GM06990 (cell line): ENCODE data around the gene TBK1.
"Not testable (repeated sequence)": the region's sequence is repeated elsewhere in the genome, so short reads cannot be mapped to it uniquely, and the experiment has no call there.

Source experiments
- DNase-seq: peaks from one replicate; pipeline ENCODE4 v3.0.0-alpha.2; 2011; ENCODE audit not compliant: insufficient read length; ENCODE audit errors: extremely low read depth
- H3K27me3 ChIP-seq: replicated peaks from 2 replicates; pipeline ENCODE4 v1.6.0; 2011; ENCODE audit warnings: low read length; ENCODE audit not compliant: control insufficient read depth, insufficient read depth
- H3K36me3 ChIP-seq: 2 replicates; pipeline ENCODE4 v1.5.1; 2011; ENCODE audit warnings: low read length; ENCODE audit not compliant: control insufficient read depth, insufficient read depth
- H3K4me3 ChIP-seq: replicated peaks from 2 replicates; pipeline ENCODE4 v1.5.1; 2011; ENCODE audit warnings: low read depth, mild to moderate bottlenecking, control low read depth, low read length
- TF ChIP-seq, protein P1 (sequence below): IDR thresholded peaks from 2 replicates; pipeline ENCODE4 v1.5.1; 2011; ENCODE audit warnings: low read length, control low read depth, mild to moderate bottlenecking, inconsistent platforms; ENCODE audit not compliant: insufficient read depth, poor library complexity, severe bottlenecking

Gene TBK1

DNA sequence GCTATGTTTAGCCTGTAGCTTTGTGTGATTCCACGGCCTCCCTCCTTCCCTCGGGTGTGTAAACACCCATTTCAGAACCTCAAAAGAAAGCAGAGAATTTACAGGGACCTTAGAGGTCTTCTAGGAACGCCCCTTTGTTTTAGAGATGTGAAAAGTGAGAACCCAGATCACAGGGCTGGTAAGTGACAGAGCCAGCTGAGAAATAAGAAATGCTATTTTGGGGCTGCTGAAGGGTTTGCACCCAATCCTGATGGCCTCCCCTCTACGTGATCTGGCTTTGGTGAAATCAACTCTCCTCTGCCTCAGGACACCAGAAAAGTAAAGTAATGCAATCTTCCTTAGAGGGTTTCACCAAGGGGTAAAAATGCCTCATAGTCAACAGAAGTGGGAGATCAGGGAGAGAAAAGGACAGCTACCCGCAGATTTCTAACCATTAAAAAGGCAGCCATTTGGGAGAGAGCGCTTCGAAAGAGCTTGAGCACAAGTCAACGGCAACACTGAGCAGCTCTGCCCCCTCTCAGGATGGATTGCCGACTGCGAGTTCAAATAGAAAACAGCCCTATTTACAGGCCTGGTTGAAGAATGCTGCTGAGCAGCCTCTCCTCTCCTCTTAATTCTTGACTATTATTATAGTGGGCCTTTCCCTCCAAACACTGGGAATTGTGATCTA, 79.9 kb downstream of the TBK1 start:
- H3K36me3 ChIP-seq: no peaks in the 10 kb centered on the region
- H3K27me3 ChIP-seq: no peaks in the 10 kb centered on the region
- H3K4me3 ChIP-seq: no peak overlapping the region
- TF ChIP-seq, protein P1, sequence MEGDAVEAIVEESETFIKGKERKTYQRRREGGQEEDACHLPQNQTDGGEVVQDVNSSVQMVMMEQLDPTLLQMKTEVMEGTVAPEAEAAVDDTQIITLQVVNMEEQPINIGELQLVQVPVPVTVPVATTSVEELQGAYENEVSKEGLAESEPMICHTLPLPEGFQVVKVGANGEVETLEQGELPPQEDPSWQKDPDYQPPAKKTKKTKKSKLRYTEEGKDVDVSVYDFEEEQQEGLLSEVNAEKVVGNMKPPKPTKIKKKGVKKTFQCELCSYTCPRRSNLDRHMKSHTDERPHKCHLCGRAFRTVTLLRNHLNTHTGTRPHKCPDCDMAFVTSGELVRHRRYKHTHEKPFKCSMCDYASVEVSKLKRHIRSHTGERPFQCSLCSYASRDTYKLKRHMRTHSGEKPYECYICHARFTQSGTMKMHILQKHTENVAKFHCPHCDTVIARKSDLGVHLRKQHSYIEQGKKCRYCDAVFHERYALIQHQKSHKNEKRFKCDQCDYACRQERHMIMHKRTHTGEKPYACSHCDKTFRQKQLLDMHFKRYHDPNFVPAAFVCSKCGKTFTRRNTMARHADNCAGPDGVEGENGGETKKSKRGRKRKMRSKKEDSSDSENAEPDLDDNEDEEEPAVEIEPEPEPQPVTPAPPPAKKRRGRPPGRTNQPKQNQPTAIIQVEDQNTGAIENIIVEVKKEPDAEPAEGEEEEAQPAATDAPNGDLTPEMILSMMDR: no peak
- DNase-seq: no peak

DNA sequence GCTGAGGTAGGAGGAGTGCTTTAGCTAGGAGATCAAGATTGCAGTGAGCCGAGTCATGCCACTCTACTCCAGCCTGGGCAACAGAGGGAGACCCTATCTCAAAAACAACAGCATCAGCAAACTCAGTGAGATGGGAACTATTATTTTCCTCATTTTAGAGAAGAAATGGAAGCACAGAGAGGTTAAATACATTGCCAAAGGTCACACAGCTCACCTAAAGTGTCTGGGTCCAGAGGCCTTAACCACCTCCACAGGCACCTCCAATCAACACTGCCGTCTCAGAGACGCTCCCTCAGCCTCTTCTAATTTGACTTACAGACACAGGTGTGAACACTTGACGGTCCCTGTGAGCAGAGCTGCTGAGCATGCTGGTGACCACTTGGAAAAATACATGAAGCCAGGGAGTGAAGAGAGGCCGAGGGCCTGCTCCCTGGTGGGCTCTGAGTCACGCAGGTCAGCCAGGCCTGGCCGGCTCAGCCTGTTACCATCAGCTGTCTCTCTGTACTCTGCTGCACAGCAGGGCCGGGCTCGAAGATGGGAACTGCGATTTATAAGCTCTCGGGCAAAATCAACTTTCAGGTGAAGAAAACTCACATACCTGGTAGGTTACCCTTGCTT, 80.9 kb downstream of the TBK1 start:
- TF ChIP-seq, protein P1: no peak
- no peaks in the 10 kb centered on the region for H3K36me3 ChIP-seq
- H3K4me3 ChIP-seq: no peak overlapping the region
- DNase-seq: no peak
- H3K27me3 ChIP-seq: no peaks in the 10 kb centered on the region

DNA sequence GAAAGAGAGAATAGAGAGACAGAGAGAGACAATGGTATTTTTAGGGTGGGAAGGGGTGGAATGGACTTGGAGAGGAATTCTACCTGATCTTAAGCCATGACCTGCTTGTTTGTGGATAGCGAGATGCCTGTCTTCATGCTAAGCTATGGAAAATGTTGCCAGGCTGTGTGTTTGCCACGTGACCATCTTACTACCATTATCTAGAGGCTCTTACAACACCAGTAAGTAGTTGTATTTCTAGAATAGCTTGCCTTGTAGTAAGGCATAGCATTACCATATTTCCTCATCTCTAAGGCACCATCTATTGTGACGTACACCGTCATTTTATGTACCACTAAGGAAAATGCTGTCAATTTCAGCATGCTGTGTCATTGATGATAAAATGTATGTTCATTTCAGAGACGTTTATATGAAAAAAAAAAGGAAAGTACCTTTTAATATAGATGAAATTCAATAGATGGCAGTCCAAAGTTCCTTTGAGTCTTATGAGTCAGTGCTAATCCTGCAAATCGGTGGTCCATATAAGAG, 82.8 kb downstream of the TBK1 start:
- TF ChIP-seq, protein P1: no peak
- no peaks in the 10 kb centered on the region for H3K27me3 ChIP-seq
- no peak overlapping the region for H3K4me3 ChIP-seq
- no peaks in the 10 kb centered on the region for H3K36me3 ChIP-seq
- DNase-seq: no peak

DNA sequence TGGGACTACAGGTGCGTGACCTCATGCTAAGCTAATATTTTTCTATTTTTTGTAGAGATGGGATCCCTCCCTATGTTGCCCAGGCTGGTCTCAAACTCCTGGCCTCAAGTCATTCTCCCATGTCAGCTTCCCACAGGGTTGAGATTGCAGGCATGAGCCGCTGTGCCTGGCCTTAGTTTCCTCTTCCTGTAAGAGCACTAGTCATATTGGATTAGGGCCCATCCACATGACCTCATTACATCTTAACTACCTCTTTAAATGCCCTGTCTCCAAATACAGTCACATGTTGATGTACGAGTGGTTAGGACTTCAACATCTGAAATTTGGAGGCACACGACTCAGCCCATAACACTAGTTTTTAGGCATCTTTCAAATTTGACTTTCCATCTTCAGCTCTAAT, 86.2 kb downstream of the TBK1 start:
- no peak overlapping the region for H3K4me3 ChIP-seq
- no peak for DNase-seq
- no peaks in the 10 kb centered on the region for H3K27me3 ChIP-seq
- TF ChIP-seq, protein P1: no peak
- H3K36me3 ChIP-seq: no peaks in the 10 kb centered on the region

DNA sequence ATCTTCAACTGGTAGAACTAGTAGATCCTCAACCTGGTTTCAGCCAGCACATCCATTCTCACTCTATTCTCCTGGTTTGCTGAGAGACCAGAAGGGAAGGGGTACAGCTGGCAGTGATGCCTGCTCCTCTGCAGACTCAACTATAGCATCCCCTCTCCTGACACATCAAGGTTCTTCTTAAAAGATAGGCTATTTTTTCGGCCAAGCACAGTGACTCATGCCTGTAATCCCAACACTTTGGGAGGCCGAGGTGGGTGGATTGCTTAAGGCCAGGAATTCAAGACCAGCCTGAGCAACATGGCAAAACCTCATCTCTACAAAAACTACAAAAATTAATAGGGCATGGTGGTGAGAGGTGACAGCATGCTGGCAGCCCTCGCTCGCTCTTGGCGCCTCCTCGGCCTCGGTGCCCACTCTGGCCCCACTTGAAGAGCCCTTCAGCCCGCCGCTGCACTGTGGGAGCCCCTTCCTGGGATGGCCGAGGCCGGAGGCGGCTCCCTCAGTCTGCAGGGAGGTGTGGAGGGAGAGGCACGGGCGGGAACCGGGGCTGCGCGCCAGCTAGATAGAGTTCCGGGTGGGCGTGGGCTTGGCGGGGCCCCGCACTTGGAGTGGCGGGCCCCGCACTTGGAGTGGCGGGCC, 90.6 kb downstream of the TBK1 start:
- DNase-seq, H3K27me3 ChIP-seq, H3K36me3 ChIP-seq, H3K4me3 ChIP-seq: not testable (repeated sequence)

DNA sequence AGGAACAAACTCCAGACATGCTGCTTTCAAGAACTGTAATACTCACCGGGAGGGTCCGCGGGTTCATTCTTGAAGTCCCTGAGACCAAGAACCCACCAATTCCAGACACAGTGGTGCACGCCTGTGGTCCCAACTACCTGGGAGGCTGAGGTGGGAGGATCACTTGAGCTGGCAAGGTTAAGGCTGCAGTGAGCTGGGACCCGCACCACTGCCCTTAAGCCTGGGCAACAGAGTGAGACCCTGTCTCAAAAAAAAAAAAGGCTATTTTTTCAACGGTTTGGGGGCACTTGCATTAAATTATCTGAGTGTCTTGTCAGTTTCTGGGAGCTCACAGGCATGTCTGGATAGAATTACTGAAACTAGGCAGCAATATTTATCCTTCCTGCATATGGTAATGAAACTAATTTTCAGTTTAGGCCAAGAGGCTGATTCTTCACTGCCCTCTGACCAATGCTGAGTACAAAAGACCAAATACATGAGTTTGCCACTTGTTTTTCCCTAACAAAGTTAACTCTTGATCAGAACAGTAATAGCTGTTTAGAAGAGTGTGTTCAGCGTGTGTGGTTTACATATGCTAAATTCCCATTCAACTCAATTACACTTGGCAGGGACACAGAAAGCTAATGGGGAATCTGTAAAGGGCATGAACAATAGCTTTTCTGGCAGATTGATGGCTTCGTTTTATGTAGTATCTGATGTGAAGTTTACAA, 92.6 kb downstream of the TBK1 start:
- no peaks in the 10 kb centered on the region for H3K36me3 ChIP-seq
- DNase-seq: no peak
- TF ChIP-seq, protein P1: no peak
- no peak overlapping the region for H3K4me3 ChIP-seq
- H3K27me3 ChIP-seq: no peaks in the 10 kb centered on the region
